K562 (cell line): Measurements from ENCODE around the gene DOCK3.

Experiments
- EZH2 ChIP-seq: IDR thresholded peaks from 2 replicates; pipeline ENCODE4 v1.6.1; 2012; ENCODE audit warnings: low read depth, mild to moderate bottlenecking, inconsistent platforms, low read length, borderline replicate concordance
- FOSL1 ChIP-seq: fragments of 200-800 bp; sonication (Bioruptor generic); conservative IDR thresholded peaks from 2 replicates; pipeline ENCODE4 v1.6.1; 2016; ENCODE audit warnings: missing genetic modification characterization, missing compliant biosample characterization
- GTF2F1 ChIP-seq: IDR thresholded peaks from 2 replicates; pipeline ENCODE4 v1.6.1; 2011; ENCODE audit warnings: low read depth, low read length, improper control_type of control experiment
- POLR2A ChIP-seq: fragments of 450-650 bp; conservative IDR thresholded peaks from 2 replicates; pipeline ENCODE4 v1.6.1; 2016
- RNF2 ChIP-seq: sonication (generic); IDR thresholded peaks from 2 replicates; pipeline ENCODE4 v1.6.1; 2016
- TAF1 ChIP-seq: IDR thresholded peaks from 2 replicates; pipeline ENCODE4 v1.6.1; 2011; ENCODE audit warnings: mild to moderate bottlenecking, low read length, moderate library complexity; ENCODE audit not compliant: insufficient read depth, control insufficient read depth, severe bottlenecking; ENCODE audit errors: extremely low read depth
- TF ChIP-seq, protein P1 (sequence below), 3 experiments: IDR thresholded peaks in 2 of 3; conservative IDR thresholded peaks in 1 of 3; 2 replicates each; pipeline ENCODE4 v1.5.1; 2011 to 2012; ENCODE audit warnings: low read length in 3 of 3, mild to moderate bottlenecking in 3 of 3, control low read depth in 2 of 3, improper control_type of control experiment in 1 of 3, inconsistent platforms in 1 of 3, low read depth in 1 of 3, mixed read lengths in 1 of 3, moderate library complexity in 1 of 3; ENCODE audit not compliant: insufficient read depth in 2 of 3

DNA sequence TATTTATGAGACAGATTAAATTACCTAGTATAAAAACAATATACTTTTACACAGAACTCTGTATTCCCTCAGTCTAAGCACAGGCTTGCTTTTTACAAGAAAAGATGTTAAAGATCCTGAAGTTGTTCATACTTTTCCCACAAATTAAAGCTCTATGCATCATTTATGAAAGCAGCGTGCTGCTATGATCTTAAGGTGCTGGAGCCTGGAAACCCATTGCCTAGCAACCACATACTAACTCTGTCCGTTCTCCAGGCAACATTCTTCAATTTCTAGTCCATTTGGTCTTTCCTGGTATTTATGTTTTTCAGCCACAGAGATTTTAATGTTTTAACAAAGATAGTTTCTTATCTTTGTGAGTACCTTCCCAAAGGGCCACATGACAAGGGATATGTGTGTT lies 312.0 kb downstream of the DOCK3 start:
- TF ChIP-seq POLR2A (no peak), EZH2 (no peak), FOSL1 (tag) (no peak), GTF2F1 (no peak), RNF2 (no peak), TAF1 (no peak)
- TF ChIP-seq, protein P1, sequence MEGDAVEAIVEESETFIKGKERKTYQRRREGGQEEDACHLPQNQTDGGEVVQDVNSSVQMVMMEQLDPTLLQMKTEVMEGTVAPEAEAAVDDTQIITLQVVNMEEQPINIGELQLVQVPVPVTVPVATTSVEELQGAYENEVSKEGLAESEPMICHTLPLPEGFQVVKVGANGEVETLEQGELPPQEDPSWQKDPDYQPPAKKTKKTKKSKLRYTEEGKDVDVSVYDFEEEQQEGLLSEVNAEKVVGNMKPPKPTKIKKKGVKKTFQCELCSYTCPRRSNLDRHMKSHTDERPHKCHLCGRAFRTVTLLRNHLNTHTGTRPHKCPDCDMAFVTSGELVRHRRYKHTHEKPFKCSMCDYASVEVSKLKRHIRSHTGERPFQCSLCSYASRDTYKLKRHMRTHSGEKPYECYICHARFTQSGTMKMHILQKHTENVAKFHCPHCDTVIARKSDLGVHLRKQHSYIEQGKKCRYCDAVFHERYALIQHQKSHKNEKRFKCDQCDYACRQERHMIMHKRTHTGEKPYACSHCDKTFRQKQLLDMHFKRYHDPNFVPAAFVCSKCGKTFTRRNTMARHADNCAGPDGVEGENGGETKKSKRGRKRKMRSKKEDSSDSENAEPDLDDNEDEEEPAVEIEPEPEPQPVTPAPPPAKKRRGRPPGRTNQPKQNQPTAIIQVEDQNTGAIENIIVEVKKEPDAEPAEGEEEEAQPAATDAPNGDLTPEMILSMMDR (IDR thresholded peaks at IDR 0.05 in 2 of 3, conservative IDR thresholded peaks at IDR 0.05 in 1 of 3; ENCODE audit: insufficient read depth in 2 of 3, low read depth in 1 of 3, low read length in 3 of 3): no peak
